Endometrial microvascular endothelial cells (primary cell): ENCODE measurements around the gene TRIP13. TPM values are rescaled to one million over a fixed set of nuclear protein-coding genes. Genes with fewer than 3 reads are reported as not detected.
"Not testable (repeated sequence)": the region's sequence is repeated elsewhere in the genome, so short reads cannot be mapped to it uniquely, and the experiment has no call there.

Source experiments
- in situ Hi-C: cut with HindIII; loops from 2 replicates; pipeline ENCODE4 v1.10.0; 2017; ENCODE audit warnings: low sequenced_read_pairs, low pct_unique_long_range_greater_than_20kb; ENCODE audit errors: inconsistent ontology term
- total RNA-seq: library from RNA; depleted of rRNA; stranded (reverse); fragments of >200 nt; gene quantifications from one replicate; pipeline ENCODE4 v1.2.3, GENCODE V29; 2015; ENCODE audit errors: inconsistent ontology term

TRIP13 gene
- total RNA-seq, 1 donor from 2014 or later = 64.1 TPM

- in situ Hi-C loops = no loop called here
These were observed 18.9 kb downstream of the TRIP13 start for GRCh38 chr5:911601-912000.

GRCh38 chr5:912280-913091 is 19.8 kb downstream of the TRIP13 start:
- in situ Hi-C loops = no loop called here

GRCh38 chr5:914174-914573 is 21.5 kb downstream of the TRIP13 start:
- in situ Hi-C loops = no loop called here

DNA sequence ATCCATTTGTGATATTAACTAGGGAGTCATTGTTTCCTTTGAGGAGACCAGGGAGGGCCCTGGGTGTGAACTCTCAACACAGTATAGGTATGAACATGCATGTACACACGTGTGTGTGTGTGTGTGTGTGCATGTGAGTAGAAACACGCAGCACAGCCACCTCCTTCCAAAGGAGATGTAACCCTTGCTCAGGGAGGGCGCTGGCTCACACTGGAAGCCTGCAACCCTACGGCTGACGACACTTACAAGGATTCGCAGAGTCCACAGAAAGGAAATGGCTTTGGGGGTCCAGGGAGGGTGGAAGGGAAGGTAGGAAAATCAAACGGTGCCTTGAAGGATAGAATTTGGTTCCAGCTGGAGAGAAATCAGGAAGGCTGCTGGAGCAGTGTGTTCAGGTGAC is 21.9 kb downstream of the TRIP13 start:
- in situ Hi-C loops = no loop called here

- in situ Hi-C loops = not testable (repeated sequence)
These were observed 22.7 kb downstream of the TRIP13 start for GRCh38 chr5:915346-915745.

DNA sequence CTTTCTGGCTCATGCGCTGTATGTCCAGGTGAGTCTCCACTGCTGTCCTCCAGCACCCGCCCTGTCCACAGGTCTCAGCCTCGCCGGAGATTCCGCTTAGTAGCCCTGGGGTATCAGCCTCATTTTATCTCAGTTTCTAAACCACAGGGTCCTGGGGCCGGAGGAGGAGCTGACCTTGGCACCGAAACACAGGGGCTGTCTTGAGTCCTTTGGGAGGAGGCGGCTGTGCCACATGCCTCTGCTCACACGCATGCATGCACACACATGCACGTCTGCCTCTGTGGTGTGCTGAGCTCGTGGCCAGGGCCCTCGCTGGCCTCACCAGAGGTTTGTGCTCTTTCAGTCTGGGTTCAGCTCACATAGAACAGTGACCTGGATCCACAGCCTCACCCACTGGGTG is 23.3 kb downstream of the TRIP13 start:
- in situ Hi-C loops = no loop called here

GRCh38 chr5:916441-917293 is 24.0 kb downstream of the TRIP13 start:
- in situ Hi-C loops = no loop called here

DNA sequence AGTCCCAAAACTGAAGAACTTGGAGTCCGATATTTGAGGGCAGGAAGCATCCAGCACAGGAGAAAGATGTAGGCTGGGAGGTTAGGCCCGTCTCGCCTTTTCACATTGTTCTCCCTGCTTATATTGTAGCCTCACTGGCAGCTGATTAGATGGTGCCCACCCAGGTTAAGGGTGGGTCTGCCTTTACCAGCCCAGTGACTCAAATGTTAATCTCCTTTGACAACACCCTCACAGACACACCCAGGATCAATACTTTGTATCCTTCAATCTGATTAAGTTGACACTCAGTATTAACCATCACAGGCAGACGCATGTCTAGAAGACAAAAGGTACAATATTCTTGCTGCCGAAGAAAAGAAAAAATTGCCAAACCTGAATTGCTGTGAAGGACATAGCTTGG is 26.0 kb downstream of the TRIP13 start:
- in situ Hi-C loops = not testable (repeated sequence)

DNA sequence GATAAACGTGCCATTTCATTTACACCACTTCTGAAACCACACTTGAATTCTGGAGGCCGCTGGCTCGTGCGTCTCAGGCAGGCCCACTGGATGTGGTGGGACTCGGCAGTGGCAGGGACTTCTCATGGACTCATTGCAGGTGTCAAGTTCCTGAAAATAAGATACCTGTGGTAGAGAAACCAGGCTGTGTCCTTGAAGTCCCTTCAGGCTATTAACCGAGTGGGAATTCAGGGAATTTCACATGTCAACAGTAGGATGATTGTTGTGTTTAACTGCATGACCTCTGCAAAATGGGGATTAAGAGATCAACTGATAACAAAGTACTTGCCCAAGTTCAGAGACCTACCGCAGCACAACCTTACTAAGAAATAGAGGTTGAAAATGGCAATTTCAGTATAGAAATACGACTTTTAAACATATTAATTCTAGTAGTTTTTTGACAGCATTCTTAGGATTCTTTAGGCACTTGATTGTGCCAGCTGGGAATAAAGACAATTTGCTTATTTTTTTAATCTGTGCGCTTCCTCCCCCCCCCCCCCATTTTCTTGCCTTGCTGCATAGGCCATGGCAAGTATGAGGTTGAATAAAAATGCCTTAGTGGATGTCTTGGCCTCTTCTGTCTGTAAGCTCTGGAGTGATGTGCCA is 26.8 kb downstream of the TRIP13 start:
- in situ Hi-C loops = no loop called here

DNA sequence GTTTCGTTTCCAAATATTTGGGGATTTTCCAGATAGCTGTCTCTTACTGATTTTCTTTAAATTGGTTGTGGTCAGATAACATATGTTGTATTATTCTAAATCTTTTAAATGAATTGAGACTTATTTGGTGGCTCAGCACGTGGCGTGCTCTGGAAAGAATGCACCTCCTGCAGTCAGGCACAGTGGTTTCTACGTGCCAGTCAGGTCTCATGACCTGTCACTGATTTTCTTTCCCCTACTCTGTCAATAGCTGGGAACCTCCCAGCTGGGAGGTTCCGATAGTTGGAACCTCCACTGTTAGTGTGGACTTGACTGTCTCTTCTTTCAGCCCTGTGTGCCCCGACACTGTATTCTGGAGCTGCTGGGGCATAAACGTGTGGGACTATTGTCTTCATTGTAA is 27.6 kb downstream of the TRIP13 start:
- in situ Hi-C loops = no loop called here

- in situ Hi-C loops = no loop called here
These were observed 29.1 kb downstream of the TRIP13 start for GRCh38 chr5:921456-922435.

DNA sequence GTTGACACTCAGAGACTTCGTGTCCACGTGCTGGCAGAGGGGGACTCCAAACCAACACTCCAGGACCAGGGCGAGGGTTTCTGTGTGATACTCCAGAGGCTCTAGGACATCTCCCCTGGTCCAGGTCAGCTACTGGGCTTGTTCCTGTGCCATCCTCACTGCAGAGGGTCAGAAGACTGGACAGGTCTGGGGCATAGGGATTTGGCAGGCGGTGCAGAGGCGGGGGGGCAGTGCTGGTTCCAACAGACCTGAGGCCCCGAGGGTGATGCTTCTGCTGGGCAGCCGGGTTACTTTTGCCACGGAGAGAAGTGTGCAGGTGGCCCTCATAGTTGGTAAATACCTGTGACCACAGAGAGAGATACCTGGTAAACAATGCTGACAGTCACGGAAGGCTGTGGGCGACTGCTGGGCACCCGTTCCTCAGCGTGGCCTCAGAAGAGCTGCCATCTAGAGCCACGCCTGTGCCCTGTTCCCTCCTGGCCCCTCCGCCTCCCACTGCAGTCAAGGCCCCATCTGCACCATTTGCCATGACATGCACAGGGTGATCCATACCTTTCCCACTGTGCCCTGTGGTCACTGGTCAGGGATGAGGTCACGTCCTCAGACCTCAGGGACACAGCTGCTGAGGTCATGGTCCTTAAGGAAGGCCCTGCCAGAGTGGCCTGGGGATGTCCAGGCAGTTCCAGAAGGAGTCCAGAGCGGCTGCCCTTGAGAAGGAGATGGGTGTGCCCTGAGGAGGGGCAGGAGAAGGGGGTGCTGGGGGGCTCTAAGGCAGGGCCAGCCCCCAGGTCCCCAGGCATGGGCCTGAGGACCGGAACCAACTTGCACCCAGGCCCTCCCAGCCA is 30.0 kb downstream of the TRIP13 start:
- in situ Hi-C loops = no loop called here

DNA sequence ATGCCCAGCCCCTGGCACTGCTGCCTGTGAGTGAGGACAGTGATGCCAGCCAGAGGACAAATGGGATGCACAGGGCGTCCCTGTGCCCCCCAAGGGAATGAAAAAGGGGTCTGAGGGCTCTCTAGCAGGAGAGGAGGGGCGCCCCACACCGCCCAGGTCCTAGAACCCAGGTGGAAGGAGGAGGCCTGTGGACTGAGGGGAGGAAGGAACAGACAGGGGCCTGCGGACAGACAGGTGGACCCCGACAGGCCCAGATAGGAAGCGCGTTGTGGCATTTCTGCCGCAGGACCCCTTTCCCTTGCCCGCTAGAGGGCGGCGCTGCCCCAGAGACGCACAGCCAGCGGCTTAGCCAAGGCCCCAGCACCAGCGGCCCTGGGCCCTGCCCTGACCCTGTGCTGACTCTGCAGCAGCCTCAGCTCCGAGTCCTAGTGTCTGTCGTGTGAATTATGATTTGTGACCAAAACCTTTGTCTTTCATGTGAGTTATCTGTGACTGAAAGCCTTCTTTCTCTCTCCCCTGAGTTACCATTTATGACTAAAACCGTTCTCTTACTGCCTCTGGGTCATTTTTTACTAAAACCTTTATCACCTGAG is 30.7 kb downstream of the TRIP13 start:
- in situ Hi-C loops = no loop called here

GRCh38 chr5:926417-927171 is 33.9 kb downstream of the TRIP13 start:
- in situ Hi-C loops = no loop called here

GRCh38 chr5:927172-928015 is 34.7 kb downstream of the TRIP13 start:
- in situ Hi-C loops = no loop called here

- in situ Hi-C loops = not testable (repeated sequence)
These were observed 36.5 kb downstream of the TRIP13 start for GRCh38 chr5:929182-929581.
